GM10847 (cell line): ENCODE data around the gene SAP30.

Experiments used
- POLR2A ChIP-seq: IDR thresholded peaks from 2 replicates; pipeline ENCODE4 v1.6.1; 2011; ENCODE audit not compliant: insufficient read length; ENCODE audit errors: extremely low read depth

Gene SAP30, protein sequence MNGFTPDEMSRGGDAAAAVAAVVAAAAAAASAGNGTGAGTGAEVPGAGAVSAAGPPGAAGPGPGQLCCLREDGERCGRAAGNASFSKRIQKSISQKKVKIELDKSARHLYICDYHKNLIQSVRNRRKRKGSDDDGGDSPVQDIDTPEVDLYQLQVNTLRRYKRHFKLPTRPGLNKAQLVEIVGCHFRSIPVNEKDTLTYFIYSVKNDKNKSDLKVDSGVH

DNA sequence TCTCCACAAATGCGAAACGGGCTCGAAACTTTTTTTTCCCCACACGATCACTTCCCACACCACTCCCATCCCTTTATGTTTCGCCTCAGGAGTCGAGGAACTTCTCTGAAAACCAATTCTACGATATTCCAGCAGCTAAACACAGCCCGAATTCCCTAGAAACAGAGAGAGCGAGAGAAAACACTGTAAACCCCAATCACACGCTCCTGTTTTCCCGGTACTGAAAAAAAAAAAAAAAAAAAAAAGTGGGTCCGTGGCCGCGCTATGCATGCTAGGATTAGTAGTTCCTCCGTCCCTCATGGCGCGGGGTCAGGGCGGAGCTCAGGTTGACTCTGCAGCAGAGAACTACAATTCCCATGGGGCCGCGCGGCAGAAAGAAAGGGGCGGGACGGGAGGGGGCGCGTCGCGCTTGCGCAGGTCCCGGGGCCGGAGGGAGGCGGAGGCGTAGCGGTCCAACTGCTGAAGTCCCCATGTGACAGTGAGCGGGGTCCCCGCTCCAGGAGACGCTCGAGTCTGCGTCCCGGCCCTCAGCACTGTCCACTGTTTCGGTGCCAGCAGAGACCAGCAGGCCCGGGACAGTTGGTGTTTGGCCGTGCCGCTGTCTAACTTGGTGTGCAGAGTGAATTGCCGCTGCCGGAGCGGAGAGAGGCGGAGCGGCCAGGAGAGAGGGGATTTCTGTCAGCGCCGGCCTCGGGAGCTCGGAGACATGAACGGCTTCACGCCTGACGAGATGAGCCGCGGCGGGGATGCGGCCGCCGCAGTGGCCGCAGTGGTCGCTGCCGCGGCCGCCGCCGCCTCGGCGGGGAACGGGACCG lies at the start of gene SAP30:
Gene SAP30 (plus strand): TSS at position 478 of the 815 bp plus-strand sequence. CDS start 229 bp downstream, at position 707.
- peak; percentile 98 for TF ChIP-seq POLR2A

DNA sequence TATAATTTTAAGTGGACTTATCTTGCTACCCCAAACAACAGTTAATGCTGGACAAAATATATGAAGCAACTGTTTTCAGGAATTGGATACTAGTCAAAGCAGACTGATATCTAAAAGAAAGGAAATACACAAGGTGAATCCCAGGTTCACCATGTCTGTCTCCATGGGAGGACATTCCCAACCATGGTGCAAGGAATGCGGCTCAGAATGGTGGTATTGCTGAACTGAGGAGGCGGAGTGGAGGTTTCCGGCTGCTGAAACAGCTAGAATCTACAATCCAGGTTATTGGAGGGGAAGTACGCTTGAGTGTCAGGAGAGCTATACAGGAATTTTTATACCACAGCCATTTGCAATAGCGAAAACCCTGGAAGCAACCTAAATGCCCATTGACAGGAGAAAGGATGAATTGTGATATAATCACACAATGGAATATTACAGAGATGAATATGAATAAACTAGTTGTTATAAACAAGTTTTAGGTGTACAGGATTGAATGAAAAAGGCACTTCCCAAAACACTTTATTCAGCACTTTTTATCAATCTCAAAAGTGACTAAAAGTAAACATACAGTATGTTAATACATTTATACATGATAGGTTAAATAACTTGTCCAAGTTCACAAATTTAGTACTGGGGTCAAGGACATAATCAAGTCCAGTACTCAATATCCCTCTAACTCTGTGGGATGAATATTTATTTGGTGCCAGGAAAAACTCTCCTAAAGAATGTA lies 45.6 kb upstream of the SAP30 start:
- TF ChIP-seq POLR2A, result no peak

DNA sequence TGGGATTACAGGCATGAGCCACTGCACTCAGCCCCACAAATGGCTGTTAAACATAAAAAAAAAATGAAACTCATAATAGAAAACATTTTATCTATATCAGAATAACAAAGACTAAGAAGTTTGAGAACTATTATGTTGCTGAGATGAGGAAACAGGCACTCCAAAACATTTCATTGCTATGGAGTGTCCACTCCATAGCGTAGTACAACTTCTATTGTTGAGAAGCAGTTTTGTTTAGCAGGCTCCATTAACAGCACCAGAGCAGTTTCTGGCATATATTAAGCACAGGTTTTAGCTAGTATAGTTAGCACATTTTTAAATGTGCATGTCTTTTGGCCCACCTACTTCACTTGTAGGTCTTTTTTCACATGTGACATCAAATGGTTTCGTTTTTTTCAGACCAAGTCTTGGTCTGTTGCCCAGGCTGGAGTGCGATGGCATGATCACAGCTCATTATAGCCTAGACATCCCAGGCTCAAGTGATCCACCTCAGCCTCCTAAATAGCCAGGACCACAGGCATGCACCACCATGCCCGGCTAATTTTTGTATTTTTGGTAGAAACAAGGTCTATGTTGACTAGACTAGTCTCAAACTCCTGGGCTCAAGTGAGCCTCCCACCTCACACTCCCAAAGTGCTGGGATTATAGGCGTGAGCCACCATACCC lies 42.4 kb upstream of the SAP30 start:
- TF ChIP-seq POLR2A, result no peak

DNA sequence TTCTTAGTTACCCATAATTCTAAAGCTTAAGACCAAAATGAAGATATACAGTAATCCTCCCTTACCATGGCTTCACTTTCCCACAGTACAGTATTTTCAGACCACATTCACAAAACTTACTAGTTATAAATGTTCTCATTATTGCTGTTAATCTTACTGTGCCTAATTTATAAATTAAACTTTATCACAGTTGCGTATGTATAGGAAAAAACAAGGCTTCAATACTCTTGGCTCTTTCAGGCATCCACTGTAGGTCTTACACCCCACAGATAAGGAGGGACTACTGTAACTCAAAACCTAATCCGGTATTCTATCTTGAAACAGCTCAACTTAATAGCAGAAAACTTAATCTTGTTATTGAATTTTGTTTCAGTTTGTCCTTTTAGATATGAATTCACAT lies 40.2 kb upstream of the SAP30 start:
- no peak for TF ChIP-seq POLR2A

DNA sequence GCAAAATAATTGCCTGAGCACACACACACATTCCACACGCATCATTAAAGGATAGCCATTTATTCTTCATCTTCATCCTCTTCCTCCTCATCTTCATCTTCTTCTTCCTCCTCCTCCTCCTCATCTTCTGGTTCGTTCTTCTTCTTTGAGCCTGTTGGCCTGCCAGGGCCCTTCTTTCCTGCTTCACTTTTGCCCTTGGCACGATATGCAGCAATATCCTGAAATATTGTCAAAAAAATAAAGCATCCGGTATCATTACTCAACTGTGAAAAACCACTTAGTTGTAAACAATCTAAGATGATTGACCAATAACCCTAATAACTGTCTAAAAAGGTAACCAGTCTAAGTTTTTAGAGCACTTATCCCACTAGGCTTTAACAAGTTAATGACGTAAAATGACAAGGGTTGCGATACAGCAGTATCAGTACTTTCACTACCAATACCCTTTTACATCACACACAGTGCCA lies 38.7 kb upstream of the SAP30 start:
- TF ChIP-seq POLR2A, result no peak

DNA sequence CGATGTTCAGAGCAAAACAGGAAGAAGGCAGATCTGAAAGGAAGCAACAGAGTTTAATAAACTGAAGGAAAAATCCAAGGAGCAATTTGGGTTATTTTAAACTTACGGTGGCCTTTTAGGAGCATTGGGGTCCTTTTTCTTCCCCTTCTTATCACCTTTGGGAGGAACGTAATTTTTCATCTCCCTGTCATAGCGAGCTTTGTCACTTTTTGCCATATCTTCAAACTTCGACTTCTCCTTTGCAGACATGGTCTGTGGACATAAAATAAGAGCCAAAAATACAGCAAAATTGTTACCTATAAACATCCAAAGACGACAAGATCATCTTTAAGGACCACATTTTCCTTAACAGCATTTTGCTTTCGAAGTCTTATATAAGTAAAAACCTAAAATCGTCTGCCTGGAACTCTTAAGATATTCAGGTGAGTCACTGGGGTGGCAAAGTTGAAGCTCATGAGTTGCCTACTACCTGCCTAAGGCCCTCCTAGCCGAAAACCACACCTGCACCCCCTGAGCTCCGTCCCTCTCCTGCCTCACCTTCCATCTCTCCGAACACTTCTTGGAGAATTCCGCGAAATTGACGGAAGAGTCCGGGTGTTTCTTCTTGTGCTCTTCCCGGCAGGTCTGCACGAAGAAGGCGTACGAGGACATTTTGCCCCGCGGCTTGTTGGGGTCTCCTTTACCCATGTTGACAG lies 37.6 kb upstream of the SAP30 start:
- no peak for TF ChIP-seq POLR2A

DNA sequence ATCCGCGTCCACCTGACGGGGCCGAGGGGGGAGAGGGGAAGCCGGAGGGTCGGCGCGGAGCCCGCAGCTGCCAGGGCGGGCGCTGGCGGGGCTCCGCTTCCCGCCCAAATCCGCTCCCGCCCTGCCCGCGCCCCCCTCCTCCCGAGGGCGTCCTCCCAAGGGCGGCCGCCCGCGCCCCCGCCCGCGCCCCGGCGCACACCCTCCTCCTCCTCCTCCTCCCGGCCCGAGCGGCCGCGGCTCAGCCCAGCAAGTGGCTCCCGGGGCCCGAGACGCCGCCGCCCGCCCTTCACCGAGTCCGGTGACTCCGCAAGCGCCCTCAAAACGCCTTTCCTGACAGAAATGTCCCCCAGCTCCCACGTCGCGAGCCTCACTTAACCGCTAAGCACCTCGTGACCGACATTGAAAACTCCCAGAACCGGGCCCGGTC lies 37.1 kb upstream of the SAP30 start:
- TF ChIP-seq POLR2A, result no peak

DNA sequence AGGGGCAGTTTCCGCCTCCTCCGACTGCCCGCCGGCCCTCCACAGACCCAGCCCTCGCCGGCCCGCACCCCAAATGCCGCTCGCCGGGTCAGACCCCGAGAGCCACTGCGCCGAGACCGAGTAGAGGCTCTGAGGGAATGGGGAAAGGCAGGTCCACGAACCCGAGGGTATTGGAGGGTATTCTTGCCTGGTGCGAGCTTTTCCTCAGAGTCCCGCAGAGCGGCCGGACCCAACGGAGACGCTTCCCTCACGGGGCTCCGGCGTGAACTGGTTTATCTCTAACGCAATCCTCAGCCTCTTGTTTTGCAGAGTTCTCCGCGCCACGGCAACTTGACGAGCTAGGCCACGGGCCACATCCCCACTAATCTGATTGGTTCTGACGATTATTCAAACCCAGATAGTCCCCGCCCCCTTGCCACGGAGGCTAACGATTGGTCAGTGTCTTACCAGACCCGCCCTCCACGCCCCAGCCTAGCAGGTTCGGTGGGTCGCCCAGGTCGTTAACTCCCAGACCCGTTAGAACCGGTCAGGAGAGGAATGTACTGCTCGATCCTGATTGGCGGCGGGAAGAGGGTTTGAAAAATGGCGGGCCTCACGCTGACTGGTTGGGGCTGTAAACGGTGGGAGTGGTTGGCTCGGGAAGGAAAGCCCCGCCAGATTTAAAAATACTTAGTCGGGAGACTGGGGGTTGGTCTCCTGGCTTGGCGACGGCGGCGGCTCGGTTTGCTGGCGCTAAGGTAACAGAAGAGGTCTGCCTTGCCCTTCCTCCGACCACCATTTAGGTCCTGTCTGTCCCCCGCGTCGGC lies 36.5 kb upstream of the SAP30 start, which contains the start of gene HMGB2:
Gene HMGB2 (minus strand): TSS at position 274 of the 806 bp plus-strand sequence. CDS start 709 bp downstream, outside the sequence.
- TF ChIP-seq POLR2A, result peak; percentile 98

DNA sequence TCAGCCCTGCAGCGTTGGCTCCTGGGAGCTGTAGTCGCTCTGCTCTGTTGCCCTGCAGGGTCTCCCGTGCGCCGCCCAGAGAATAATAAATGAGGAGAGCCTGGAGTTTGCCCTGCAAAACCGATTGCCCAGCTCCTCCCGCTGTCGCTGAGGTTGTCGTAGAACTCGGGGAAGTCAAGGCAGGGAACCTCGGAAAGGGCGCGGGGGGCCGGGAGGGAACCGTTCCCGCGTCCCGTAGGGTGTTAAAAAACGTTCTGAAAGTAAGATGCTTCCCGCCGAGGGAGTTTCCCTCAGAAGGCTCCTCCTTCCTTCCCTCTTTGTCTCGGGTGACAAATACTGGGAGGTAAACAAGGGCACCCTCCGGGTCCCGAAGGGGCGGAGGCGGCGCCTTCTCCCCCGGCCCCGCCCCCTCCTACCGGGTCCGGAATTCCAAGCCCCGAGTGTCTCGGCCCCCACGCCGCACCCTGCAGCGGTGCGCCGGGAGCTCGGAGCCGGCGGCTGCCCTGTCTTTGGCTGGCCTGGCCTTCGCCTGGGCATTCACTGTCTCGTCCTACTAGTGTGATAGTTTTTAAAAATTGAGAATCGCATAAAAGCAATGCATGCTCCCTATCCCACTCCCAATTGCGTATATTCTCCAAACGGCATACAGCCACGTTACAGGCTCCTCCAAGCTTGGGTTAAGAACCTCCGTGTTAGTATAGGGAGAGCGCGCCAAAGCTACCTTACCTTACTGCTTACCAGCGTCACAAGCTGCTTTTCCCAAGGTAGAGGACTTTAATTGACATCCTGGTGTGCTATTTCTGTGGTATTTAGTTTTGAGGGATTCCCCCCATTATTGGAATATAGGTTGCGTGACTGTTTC lies 35.6 kb upstream of the SAP30 start:
- TF ChIP-seq POLR2A, result peak; percentile 58

DNA sequence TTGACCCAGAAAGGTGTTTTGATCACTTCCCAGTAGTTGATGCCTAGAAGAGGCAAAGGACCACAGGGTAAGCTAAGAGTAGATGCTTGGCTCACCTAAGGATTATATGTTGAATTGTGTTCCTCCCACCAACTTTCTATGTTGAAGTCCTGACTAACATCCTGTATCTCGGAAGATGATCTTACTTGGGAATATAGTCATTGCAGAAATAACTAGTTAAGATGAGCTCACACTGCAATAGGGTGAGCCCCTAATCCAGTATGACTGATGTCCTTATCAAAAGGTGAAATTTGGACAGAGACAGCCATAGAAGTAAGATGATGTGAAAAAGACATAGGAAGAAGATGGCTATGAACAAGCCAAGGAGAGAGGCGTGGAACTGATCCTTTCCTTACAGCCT lies 33.3 kb upstream of the SAP30 start:
- no peak for TF ChIP-seq POLR2A

DNA sequence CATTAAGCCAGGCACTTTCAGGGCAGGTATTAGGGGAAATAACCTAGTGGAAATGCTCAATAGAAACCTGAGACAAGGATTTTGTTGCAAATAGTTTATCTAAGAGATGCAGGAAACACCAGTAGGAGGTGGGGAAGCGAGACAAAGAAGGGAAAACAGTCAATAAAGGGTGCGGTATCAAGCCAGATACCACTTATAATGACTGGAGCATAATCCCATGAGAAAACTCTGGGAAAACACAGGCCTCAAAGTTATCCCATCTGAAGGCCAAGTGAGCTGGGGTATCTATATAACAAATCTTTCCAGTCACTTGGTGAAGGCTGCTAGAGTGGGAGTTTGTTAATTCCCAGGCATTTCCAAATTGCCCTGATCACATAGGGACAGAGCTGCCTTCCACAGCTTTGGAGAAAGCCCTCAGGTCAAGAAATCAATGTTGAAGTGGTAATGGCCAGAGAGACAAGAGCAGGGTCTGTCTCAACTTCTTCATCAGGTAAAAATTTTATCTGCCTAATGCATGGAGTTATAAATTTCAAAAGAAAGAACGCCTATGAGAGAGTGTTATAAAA lies 26.8 kb upstream of the SAP30 start:
- no peak for TF ChIP-seq POLR2A

DNA sequence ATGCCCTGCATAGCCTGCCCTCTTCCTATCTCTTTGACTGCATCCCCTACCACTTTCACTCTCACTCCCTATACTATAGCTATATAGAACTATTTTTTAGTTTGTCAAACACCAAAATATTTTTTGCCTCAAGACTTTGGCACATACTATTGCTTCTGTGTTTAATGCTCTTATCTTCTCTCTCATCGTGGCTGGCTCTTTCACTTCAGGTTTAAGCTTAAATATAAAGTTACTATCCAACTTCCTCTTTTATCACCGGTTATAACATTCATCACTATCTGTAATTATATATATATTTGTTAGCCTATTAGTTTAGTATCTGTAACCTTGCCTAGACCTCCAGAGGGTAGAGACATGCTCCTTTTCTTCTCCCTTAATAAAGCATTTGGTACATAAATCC lies 25.1 kb upstream of the SAP30 start:
- TF ChIP-seq POLR2A, result no peak
